ENCODE data around the gene ADRM1. TPM values are rescaled to one million over a fixed set of nuclear protein-coding genes. Genes with fewer than 3 reads are reported as not detected.

The ADRM1 gene
- total RNA-seq, 1 experiment from 2014 or later = 173 TPM

GRCh38 chr20:62317167-62317655 is 14.4 kb downstream of the ADRM1 start:
- no peaks in the 10 kb centered on the region for H3K9me2 ChIP-seq (ENCODE audit: insufficient read depth)
- no peak overlapping the region for H2AFZ ChIP-seq
- no peak for DNase-seq
- H3K4me3 ChIP-seq = no peak overlapping the region
- peaks cover 26% of the 10 kb centered on the region for H3K79me2 ChIP-seq (ENCODE audit: low read depth)
- H3K4me1 ChIP-seq (replicated peaks; ENCODE audit: insufficient read depth) = no peaks in the 10 kb centered on the region
- H3F3A ChIP-seq (ENCODE audit: insufficient read depth, low read depth) = peaks cover 76% of the 10 kb centered on the region
- H3K27me3 ChIP-seq (ENCODE audit: insufficient read depth, low read depth) = no peaks in the 10 kb centered on the region
- no peak for TF ChIP-seq EZH2 (IDR thresholded peaks at IDR 0.05; ENCODE audit: low read depth)
- TF ChIP-seq, protein P1, sequence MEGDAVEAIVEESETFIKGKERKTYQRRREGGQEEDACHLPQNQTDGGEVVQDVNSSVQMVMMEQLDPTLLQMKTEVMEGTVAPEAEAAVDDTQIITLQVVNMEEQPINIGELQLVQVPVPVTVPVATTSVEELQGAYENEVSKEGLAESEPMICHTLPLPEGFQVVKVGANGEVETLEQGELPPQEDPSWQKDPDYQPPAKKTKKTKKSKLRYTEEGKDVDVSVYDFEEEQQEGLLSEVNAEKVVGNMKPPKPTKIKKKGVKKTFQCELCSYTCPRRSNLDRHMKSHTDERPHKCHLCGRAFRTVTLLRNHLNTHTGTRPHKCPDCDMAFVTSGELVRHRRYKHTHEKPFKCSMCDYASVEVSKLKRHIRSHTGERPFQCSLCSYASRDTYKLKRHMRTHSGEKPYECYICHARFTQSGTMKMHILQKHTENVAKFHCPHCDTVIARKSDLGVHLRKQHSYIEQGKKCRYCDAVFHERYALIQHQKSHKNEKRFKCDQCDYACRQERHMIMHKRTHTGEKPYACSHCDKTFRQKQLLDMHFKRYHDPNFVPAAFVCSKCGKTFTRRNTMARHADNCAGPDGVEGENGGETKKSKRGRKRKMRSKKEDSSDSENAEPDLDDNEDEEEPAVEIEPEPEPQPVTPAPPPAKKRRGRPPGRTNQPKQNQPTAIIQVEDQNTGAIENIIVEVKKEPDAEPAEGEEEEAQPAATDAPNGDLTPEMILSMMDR (conservative IDR thresholded peaks at IDR 0.05) = no peak
- intact Hi-C loops (cut with micrococcal nuclease; ENCODE audit: unreplicated experiment) = no loop called here
- H3K9me3 ChIP-seq (ENCODE audit: insufficient read depth, low read depth) = no peaks in the 10 kb centered on the region
- H3K4me2 ChIP-seq = no peak overlapping the region
- peaks cover 75% of the 10 kb centered on the region for H4K20me1 ChIP-seq (ENCODE audit: insufficient read depth)
- CTCF ChIA-PET = no interaction called here
- POLR2A ChIA-PET (ENCODE audit: unreplicated experiment) = no interaction called here
- H3K36me3 ChIP-seq (ENCODE audit: low read depth) = peaks cover 37% of the 10 kb centered on the region
- peak overlapping the region; percentile 44; the same call in 1 of the 2 replicates for H3K27ac ChIP-seq
- BruUV-seq (replicated peaks) = no TSS peak

GRCh38 chr20:62318400-62319345 is 15.9 kb downstream of the ADRM1 start:
- Histone ChIP-seq H4K20me1 (ENCODE audit: insufficient read depth) (peaks cover 64% of the 10 kb centered on the region), H3K36me3 (ENCODE audit: low read depth) (peaks cover 37% of the 10 kb centered on the region), H3K27ac (no peak overlapping the region), H3K79me2 (ENCODE audit: low read depth) (peaks cover 26% of the 10 kb centered on the region), H2AFZ (no peak overlapping the region), H3K4me2 (no peak overlapping the region), H3K9me2 (ENCODE audit: insufficient read depth) (no peaks in the 10 kb centered on the region), H3K4me3 (no peak overlapping the region), H3K9me3 (ENCODE audit: insufficient read depth, low read depth) (no peaks in the 10 kb centered on the region), H3K4me1 (replicated peaks; ENCODE audit: insufficient read depth) (no peaks in the 10 kb centered on the region), H3F3A (ENCODE audit: insufficient read depth, low read depth) (peaks cover 73% of the 10 kb centered on the region), H3K27me3 (ENCODE audit: insufficient read depth, low read depth) (no peaks in the 10 kb centered on the region)
- intact Hi-C loops (cut with micrococcal nuclease; ENCODE audit: unreplicated experiment) = no loop called here
- BruUV-seq (replicated peaks) = no TSS peak
- ChIA-PET CTCF (no interaction called here), POLR2A (ENCODE audit: unreplicated experiment) (interaction anchor here (0.7 kb wide), 1 partner anchor 47 kb away, joined by 3 read pairs; no protein-coding TSS in a partner anchor)
- TF ChIP-seq, protein P1 (conservative IDR thresholded peaks at IDR 0.05) = no peak
- no peak for TF ChIP-seq EZH2 (IDR thresholded peaks at IDR 0.05; ENCODE audit: low read depth)
- peak in 1 of 2 experiments; percentile 48 for DNase-seq

- TF ChIP-seq EZH2 (IDR thresholded peaks at IDR 0.05; ENCODE audit: low read depth) = no peak
- TF ChIP-seq, protein P1 (conservative IDR thresholded peaks at IDR 0.05) = no peak
- ChIA-PET CTCF (no interaction called here), POLR2A (ENCODE audit: unreplicated experiment) (no interaction called here)
- peaks cover 24% of the 10 kb centered on the region for H3K79me2 ChIP-seq (ENCODE audit: low read depth)
- no peaks in the 10 kb centered on the region for H3K4me1 ChIP-seq (replicated peaks; ENCODE audit: insufficient read depth)
- no peaks in the 10 kb centered on the region for H3K9me2 ChIP-seq (ENCODE audit: insufficient read depth)
- no peaks in the 10 kb centered on the region for H3K9me3 ChIP-seq (ENCODE audit: insufficient read depth, low read depth)
- BruUV-seq (replicated peaks) = no TSS peak
- peaks cover 35% of the 10 kb centered on the region for H3K36me3 ChIP-seq (ENCODE audit: low read depth)
- H3K4me3 ChIP-seq = no peak overlapping the region
- no peak overlapping the region for H2AFZ ChIP-seq
- H3K4me2 ChIP-seq = no peak overlapping the region
- H3K27me3 ChIP-seq (ENCODE audit: insufficient read depth, low read depth) = no peaks in the 10 kb centered on the region
- H3K27ac ChIP-seq = no peak overlapping the region
- peaks cover 68% of the 10 kb centered on the region for H4K20me1 ChIP-seq (ENCODE audit: insufficient read depth)
- peaks cover 77% of the 10 kb centered on the region for H3F3A ChIP-seq (ENCODE audit: insufficient read depth, low read depth)
- DNase-seq = no peak
- intact Hi-C loops (cut with micrococcal nuclease; ENCODE audit: unreplicated experiment) = no loop called here
Observed at GRCh38 chr20:62319346-62319909, 16.6 kb downstream of the ADRM1 start.

Data from PC-9 (cell line).